ENCODE data around the gene ADCY5.

ADCY5 gene

GRCh38 chr3:123295171-123295900 lies 153.6 kb downstream of the ADCY5 start:
- Histone ChIP-seq H3K27me3 (ENCODE audit: control insufficient read depth in 5 of 5, insufficient read depth in 4 of 5, low read length in 5 of 5) (no peaks in the 10 kb centered on the region), H3K9me3 (ENCODE audit: control insufficient read depth in 5 of 5, low read length in 5 of 5) (no peaks in the 10 kb centered on the region), H3K4me3 (ENCODE audit: low read depth in 1 of 5, low read length in 5 of 5) (no peak overlapping the region), H3K36me3 (ENCODE audit: control insufficient read depth in 5 of 5, insufficient read depth in 5 of 5, low read length in 5 of 5) (peaks cover 5 to 66% (median 45%) of the 10 kb centered on the region in 5 donors), H3K4me1 (ENCODE audit: control insufficient read depth in 5 of 5, insufficient read depth in 5 of 5, low read length in 5 of 5) (peaks cover 0 to 4% (median 3%) of the 10 kb centered on the region in 5 donors), H3K27ac (ENCODE audit: low read depth, low read length) (no peak overlapping the region), H3K9ac (ENCODE audit: low read length in 5 of 5) (no peak overlapping the region)

- H3K27ac ChIP-seq (ENCODE audit: low read depth, low read length) = no peak overlapping the region
- no peak overlapping the region for H3K4me3 ChIP-seq (ENCODE audit: low read depth in 1 of 5, low read length in 5 of 5)
- H3K9me3 ChIP-seq (ENCODE audit: control insufficient read depth in 5 of 5, low read length in 5 of 5) = no peaks in the 10 kb centered on the region
- H3K4me1 ChIP-seq (ENCODE audit: control insufficient read depth in 5 of 5, insufficient read depth in 5 of 5, low read length in 5 of 5) = peaks cover 0 to 4% (median 1%) of the 10 kb centered on the region in 5 donors
- no peaks in the 10 kb centered on the region for H3K27me3 ChIP-seq (ENCODE audit: control insufficient read depth in 5 of 5, insufficient read depth in 4 of 5, low read length in 5 of 5)
- H3K9ac ChIP-seq (ENCODE audit: low read length in 5 of 5) = no peak overlapping the region
- H3K36me3 ChIP-seq (ENCODE audit: control insufficient read depth in 5 of 5, insufficient read depth in 5 of 5, low read length in 5 of 5) = peaks cover 5 to 65% (median 45%) of the 10 kb centered on the region in 5 donors
Observed at GRCh38 chr3:123294296-123294938, 154.5 kb downstream of the ADCY5 start.

DNA sequence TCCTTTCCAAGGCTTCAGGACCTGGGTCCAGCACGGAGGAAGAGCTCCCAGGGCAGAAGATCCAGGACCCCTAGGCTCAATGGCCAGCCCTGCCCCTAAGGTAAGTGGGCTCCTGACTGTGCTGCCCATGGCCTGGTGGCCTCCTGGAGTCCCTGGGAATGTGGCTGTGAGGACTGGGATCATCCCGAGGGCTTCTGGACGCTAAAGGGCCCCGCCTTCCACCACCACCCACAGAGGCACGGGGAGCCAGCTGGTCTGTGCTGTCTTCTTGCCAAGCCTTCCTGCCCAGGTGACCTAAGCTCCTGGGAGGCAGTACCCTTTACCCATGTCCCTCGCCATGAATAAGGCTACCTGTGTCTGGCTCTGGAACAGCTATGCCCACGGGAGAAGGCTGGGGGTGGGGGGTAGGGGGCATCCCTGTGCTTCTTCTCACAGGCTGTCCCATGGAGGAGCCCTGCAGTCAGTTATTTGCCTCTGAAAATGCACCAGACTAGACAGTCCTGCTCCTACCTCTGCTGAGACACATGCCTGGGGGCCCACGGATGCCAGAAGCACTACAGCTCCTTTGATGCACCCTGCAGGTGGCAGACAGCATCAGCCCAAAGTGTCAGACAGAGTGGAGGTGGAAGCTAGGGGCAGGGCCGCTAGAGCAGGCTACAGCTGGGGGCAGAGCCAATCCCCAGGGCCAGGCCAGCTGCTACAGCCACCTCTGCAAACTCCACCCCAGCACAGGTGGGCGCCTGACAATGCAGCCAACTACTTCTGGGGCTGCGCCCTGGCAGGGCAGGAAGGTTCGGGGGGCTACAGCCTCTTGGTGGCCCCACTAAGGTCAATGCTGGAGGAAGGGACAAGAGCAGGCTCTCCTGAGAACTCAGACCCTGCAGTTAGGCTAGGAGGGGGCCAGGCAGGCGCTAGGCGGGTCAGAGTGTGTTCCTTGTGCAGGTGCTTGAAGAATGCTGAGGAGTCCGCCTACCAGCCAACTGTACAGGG lies 156.3 kb downstream of the ADCY5 start:
- Histone ChIP-seq H3K9ac (ENCODE audit: low read length in 5 of 5) (no peak overlapping the region), H3K36me3 (ENCODE audit: control insufficient read depth in 5 of 5, insufficient read depth in 5 of 5, low read length in 5 of 5) (peaks cover 0 to 70% (median 47%) of the 10 kb centered on the region in 5 donors), H3K4me1 (ENCODE audit: control insufficient read depth in 5 of 5, insufficient read depth in 5 of 5, low read length in 5 of 5) (no peaks in the 10 kb centered on the region), H3K4me3 (ENCODE audit: low read depth in 1 of 5, low read length in 5 of 5) (no peak overlapping the region), H3K27ac (ENCODE audit: low read depth, low read length) (no peak overlapping the region), H3K9me3 (ENCODE audit: control insufficient read depth in 5 of 5, low read length in 5 of 5) (no peaks in the 10 kb centered on the region), H3K27me3 (ENCODE audit: control insufficient read depth in 5 of 5, insufficient read depth in 4 of 5, low read length in 5 of 5) (no peaks in the 10 kb centered on the region)

DNA sequence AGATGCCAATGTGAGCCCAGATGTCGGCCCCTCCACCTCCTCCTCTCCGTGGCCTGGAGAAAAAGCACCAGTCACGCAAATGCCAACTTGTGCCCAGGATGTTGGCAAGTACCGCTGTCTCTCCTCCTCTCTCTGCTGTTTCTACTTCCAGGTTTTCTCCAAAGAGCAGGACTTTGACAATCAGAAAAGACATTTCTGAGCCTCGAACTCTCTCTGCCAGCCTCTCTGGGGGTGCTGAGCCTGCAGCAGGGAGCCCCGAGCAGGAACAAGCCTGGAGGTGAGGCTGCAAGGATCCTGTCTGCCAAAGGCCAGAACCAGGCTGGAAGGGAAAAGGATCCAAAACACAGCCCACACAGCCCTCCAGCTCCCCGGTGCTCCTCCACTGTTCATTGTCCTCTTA lies 157.5 kb downstream of the ADCY5 start:
- no peaks in the 10 kb centered on the region for H3K27me3 ChIP-seq (ENCODE audit: control insufficient read depth in 5 of 5, insufficient read depth in 4 of 5, low read length in 5 of 5)
- H3K36me3 ChIP-seq (ENCODE audit: control insufficient read depth in 5 of 5, insufficient read depth in 5 of 5, low read length in 5 of 5) = peaks cover 0 to 70% (median 53%) of the 10 kb centered on the region in 5 donors
- H3K9me3 ChIP-seq (ENCODE audit: control insufficient read depth in 5 of 5, low read length in 5 of 5) = no peaks in the 10 kb centered on the region
- no peak overlapping the region for H3K4me3 ChIP-seq (ENCODE audit: low read depth in 1 of 5, low read length in 5 of 5)
- H3K27ac ChIP-seq (ENCODE audit: low read depth, low read length) = no peak overlapping the region
- no peaks in the 10 kb centered on the region for H3K4me1 ChIP-seq (ENCODE audit: control insufficient read depth in 5 of 5, insufficient read depth in 5 of 5, low read length in 5 of 5)
- no peak overlapping the region for H3K9ac ChIP-seq (ENCODE audit: low read length in 5 of 5)

GRCh38 chr3:123290962-123291361 lies 157.9 kb downstream of the ADCY5 start:
- Histone ChIP-seq H3K27me3 (ENCODE audit: control insufficient read depth in 5 of 5, insufficient read depth in 4 of 5, low read length in 5 of 5) (no peaks in the 10 kb centered on the region), H3K27ac (ENCODE audit: low read depth, low read length) (no peak overlapping the region), H3K4me3 (ENCODE audit: low read depth in 1 of 5, low read length in 5 of 5) (no peak overlapping the region), H3K9me3 (ENCODE audit: control insufficient read depth in 5 of 5, low read length in 5 of 5) (no peaks in the 10 kb centered on the region), H3K9ac (ENCODE audit: low read length in 5 of 5) (no peak overlapping the region), H3K36me3 (ENCODE audit: control insufficient read depth in 5 of 5, insufficient read depth in 5 of 5, low read length in 5 of 5) (peaks cover 0 to 71% (median 55%) of the 10 kb centered on the region in 5 donors), H3K4me1 (ENCODE audit: control insufficient read depth in 5 of 5, insufficient read depth in 5 of 5, low read length in 5 of 5) (no peaks in the 10 kb centered on the region)

- H3K4me1 ChIP-seq (ENCODE audit: control insufficient read depth in 5 of 5, insufficient read depth in 5 of 5, low read length in 5 of 5) = no peaks in the 10 kb centered on the region
- H3K9me3 ChIP-seq (ENCODE audit: control insufficient read depth in 5 of 5, low read length in 5 of 5) = no peaks in the 10 kb centered on the region
- H3K27ac ChIP-seq (ENCODE audit: low read depth, low read length) = no peak overlapping the region
- H3K27me3 ChIP-seq (ENCODE audit: control insufficient read depth in 5 of 5, insufficient read depth in 4 of 5, low read length in 5 of 5) = no peaks in the 10 kb centered on the region
- H3K36me3 ChIP-seq (ENCODE audit: control insufficient read depth in 5 of 5, insufficient read depth in 5 of 5, low read length in 5 of 5) = peaks cover 0 to 71% (median 59%) of the 10 kb centered on the region in 5 donors
- H3K9ac ChIP-seq (ENCODE audit: low read length in 5 of 5) = no peak overlapping the region
- H3K4me3 ChIP-seq (ENCODE audit: low read depth in 1 of 5, low read length in 5 of 5) = no peak overlapping the region
Observed at GRCh38 chr3:123290107-123290930, 158.6 kb downstream of the ADCY5 start.

GRCh38 chr3:123289391-123290106 lies 159.3 kb downstream of the ADCY5 start:
- peaks cover 0 to 72% (median 65%) of the 10 kb centered on the region in 5 donors for H3K36me3 ChIP-seq (ENCODE audit: control insufficient read depth in 5 of 5, insufficient read depth in 5 of 5, low read length in 5 of 5)
- H3K4me3 ChIP-seq (ENCODE audit: low read depth in 1 of 5, low read length in 5 of 5) = no peak overlapping the region
- H3K9ac ChIP-seq (ENCODE audit: low read length in 5 of 5) = no peak overlapping the region
- H3K4me1 ChIP-seq (ENCODE audit: control insufficient read depth in 5 of 5, insufficient read depth in 5 of 5, low read length in 5 of 5) = no peaks in the 10 kb centered on the region
- no peaks in the 10 kb centered on the region for H3K27me3 ChIP-seq (ENCODE audit: control insufficient read depth in 5 of 5, insufficient read depth in 4 of 5, low read length in 5 of 5)
- H3K27ac ChIP-seq (ENCODE audit: low read depth, low read length) = no peak overlapping the region
- H3K9me3 ChIP-seq (ENCODE audit: control insufficient read depth in 5 of 5, low read length in 5 of 5) = no peaks in the 10 kb centered on the region

DNA sequence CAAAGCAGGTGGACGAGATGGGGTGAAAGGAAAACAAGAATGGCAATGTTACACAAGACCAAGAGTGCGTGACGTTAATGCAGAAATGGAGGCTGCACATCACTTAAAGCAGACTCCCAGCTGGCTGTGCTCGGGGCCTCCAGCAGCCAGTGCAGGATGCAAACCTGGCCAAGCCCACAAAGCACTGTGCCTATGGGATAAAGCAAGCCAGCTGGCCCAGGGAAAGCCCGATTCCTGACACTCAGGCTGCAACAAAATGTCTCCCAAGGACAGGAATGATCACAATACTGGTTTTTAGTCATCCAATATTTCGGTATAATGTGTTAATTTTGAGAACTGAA lies 161.0 kb downstream of the ADCY5 start:
- no peak overlapping the region for H3K9ac ChIP-seq (ENCODE audit: low read length in 5 of 5)
- H3K36me3 ChIP-seq (ENCODE audit: control insufficient read depth in 5 of 5, insufficient read depth in 5 of 5, low read length in 5 of 5) = peaks cover 0 to 73% (median 67%) of the 10 kb centered on the region in 5 donors
- no peak overlapping the region for H3K27ac ChIP-seq (ENCODE audit: low read depth, low read length)
- H3K4me1 ChIP-seq (ENCODE audit: control insufficient read depth in 5 of 5, insufficient read depth in 5 of 5, low read length in 5 of 5) = no peaks in the 10 kb centered on the region
- H3K4me3 ChIP-seq (ENCODE audit: low read depth in 1 of 5, low read length in 5 of 5) = no peak overlapping the region
- H3K27me3 ChIP-seq (ENCODE audit: control insufficient read depth in 5 of 5, insufficient read depth in 4 of 5, low read length in 5 of 5) = no peaks in the 10 kb centered on the region
- H3K9me3 ChIP-seq (ENCODE audit: control insufficient read depth in 5 of 5, low read length in 5 of 5) = no peaks in the 10 kb centered on the region

All from subcutaneous abdominal adipose tissue (tissue), 5 donors.